Kidney (tissue), 14 donors: ENCODE measurements around the gene MDM2. TPM values are rescaled to one million over a fixed set of nuclear protein-coding genes. Genes with fewer than 3 reads are reported as not detected.

Source experiments
- DNase-seq, 5 donors: peaks; one replicate each; pipeline ENCODE4 v3.0.0-alpha.2; 2013 to 2020
- FAIRE-seq: peaks from 2 replicates; lab custom pipeline; 2012; peaks lifted over from hg19 to GRCh38; lab: Jason Lieb, UNC
- H3K27ac ChIP-seq, 2 donors: one replicate each; pipeline ENCODE4 v1.7.0; 2013; ENCODE audit warnings: low read depth in 2 of 2, low read length in 2 of 2, inconsistent platforms in 1 of 2
- H3K27me3 ChIP-seq: one replicate; pipeline ENCODE4 v1.7.1; 2013; ENCODE audit warnings: low read length, inconsistent platforms; ENCODE audit not compliant: control insufficient read depth, insufficient read depth
- H3K36me3 ChIP-seq, 3 donors: one replicate each; pipeline versions ENCODE4 v1.7.0 to v1.7.1; 2013; ENCODE audit warnings: low read length in 3 of 3, control low read depth in 1 of 3, inconsistent platforms in 1 of 3; ENCODE audit not compliant: insufficient read depth in 3 of 3, control insufficient read depth in 2 of 3
- H3K4me1 ChIP-seq, 3 donors: one replicate each; pipeline versions ENCODE4 v1.7.0 to v1.7.1; 2013; ENCODE audit warnings: low read length in 3 of 3, inconsistent platforms in 1 of 3, low read depth in 1 of 3; ENCODE audit not compliant: control insufficient read depth in 2 of 3, insufficient read depth in 2 of 3
- H3K4me3 ChIP-seq, 3 donors: one replicate each; pipeline versions ENCODE4 v1.7.0 to v1.8.1; 2013; ENCODE audit warnings: low read length in 3 of 3, control low read depth in 1 of 3, inconsistent platforms in 1 of 3
- H3K9ac ChIP-seq, 3 donors: one replicate each; pipeline versions ENCODE4 v1.7.0 to v1.7.1; 2013; ENCODE audit warnings: low read length in 3 of 3, control low read depth in 1 of 3, inconsistent platforms in 1 of 3
- H3K9me3 ChIP-seq, 3 donors: one replicate each; pipeline versions ENCODE4 v1.7.0 to v1.7.1; 2013; ENCODE audit warnings: low read length in 3 of 3, control low read depth in 1 of 3, inconsistent platforms in 1 of 3; ENCODE audit not compliant: control insufficient read depth in 2 of 3, insufficient read depth in 1 of 3
- CTCF ChIP-seq: IDR thresholded peaks from 3 replicates; pipeline ENCODE4 v1.5.1; 2012; ENCODE audit warnings: mild to moderate bottlenecking, moderate library complexity, borderline replicate concordance; ENCODE audit not compliant: insufficient read depth; ENCODE audit errors: extremely low read depth
- intact Hi-C: fragments of 100-400 bp; cut with DNase I; formaldehyde crosslinking; loops from one replicate; pipeline ENCODE4 v1.11.1; 2022
- polyA plus RNA-seq: library from polyadenylated mRNA; stranded (reverse); fragments of 350-450 nt; fragmentation: Illumina TruSeq; extraction: RNeasy Lipid Tissue Mini Kit (QIAGEN cat#74804); gene quantifications from one replicate; pipeline ENCODE4 v1.2.3, GENCODE V29; 2014; ENCODE audit warnings: low read depth, low replicate concordance; ENCODE audit not compliant: insufficient read depth
- total RNA-seq: library from RNA; stranded (reverse); fragmentation: NEBNext Ultra II Directional; extraction: Animal tissue kit (Norgen Biotek cat#: 25700); gene quantifications from one replicate; pipeline ENCODE4 v1.2.1, GENCODE V29; 2021
- donor health status: control.
- donor health status: control.
- donor health status: control.
- donor health status: control.
- donor health status: control.
- donor health status: DM: yes; HTN: yes; CAD: no.
- donor health status: Normal renal cell carcinoma (clear cell type).

The MDM2 gene
- total and polyA plus RNA-seq, 2 donors from 2014 or later = 38.5 to 103 TPM

GRCh38 chr12:68812553-68813241 lies 4.7 kb downstream of the MDM2 start:
- intact Hi-C loops = no loop called here
- FAIRE-seq (no peak), DNase-seq (no peak)
- no peak for TF ChIP-seq CTCF
- Histone ChIP-seq H3K9ac (no peak overlapping the region), H3K27me3 (no peaks in the 10 kb centered on the region), H3K9me3 (no peaks in the 10 kb centered on the region), H3K27ac (no peak overlapping the region), H3K4me1 (peaks cover 0 to 3% (median 2%) of the 10 kb centered on the region in 3 donors), H3K36me3 (peaks cover 6 to 14% (median 12%) of the 10 kb centered on the region in 3 donors), H3K4me3 (no peak overlapping the region)

- intact Hi-C loops = no loop called here
- Histone ChIP-seq H3K4me1 (peaks cover 0 to 3% (median 2%) of the 10 kb centered on the region in 3 donors), H3K27ac (no peak overlapping the region), H3K4me3 (no peak overlapping the region), H3K9ac (no peak overlapping the region), H3K36me3 (peaks cover 6 to 14% (median 12%) of the 10 kb centered on the region in 3 donors), H3K27me3 (no peaks in the 10 kb centered on the region), H3K9me3 (no peaks in the 10 kb centered on the region)
- no peak for DNase-seq
- FAIRE-seq = no peak
- no peak for TF ChIP-seq CTCF
Observed at GRCh38 chr12:68813242-68813593, 5.2 kb downstream of the MDM2 start.

GRCh38 chr12:68814490-68815231 lies 6.7 kb downstream of the MDM2 start:
- Histone ChIP-seq H3K27ac (no peak overlapping the region), H3K27me3 (no peaks in the 10 kb centered on the region), H3K9me3 (no peaks in the 10 kb centered on the region), H3K9ac (no peak overlapping the region), H3K4me3 (no peak overlapping the region), H3K36me3 (peaks cover 8 to 19% (median 14%) of the 10 kb centered on the region in 3 donors), H3K4me1 (peaks cover 0 to 3% (median 0%) of the 10 kb centered on the region in 3 donors)
- TF ChIP-seq CTCF = no peak
- DNase-seq (no peak), FAIRE-seq (no peak)
- intact Hi-C loops = no loop called here
